ENCODE results near the gene PRSS33.

- TF ChIP-seq SIN3A (IDR thresholded peaks at IDR 0.05; ENCODE audit: borderline replicate concordance, low read depth, low read length): no peak
- TF ChIP-seq CTCF (IDR thresholded peaks at IDR 0.05): no peak
- no peak for TF ChIP-seq FOXJ3 (CRISPR knock-in tag; IDR thresholded peaks at IDR 0.05)
- no peak for TF ChIP-seq YY1 (IDR thresholded peaks at IDR 0.05; ENCODE audit: low read depth)
- no peak for TF ChIP-seq NFIC (IDR thresholded peaks at IDR 0.05; ENCODE audit: borderline replicate concordance)
These were observed 24.2 kb downstream of the PRSS33 start for GRCh38 chr16:2763173-2763572.

Data from SK-N-SH (cell line).